ENCODE measurements around the gene RHPN2.

The RHPN2 gene

DNA sequence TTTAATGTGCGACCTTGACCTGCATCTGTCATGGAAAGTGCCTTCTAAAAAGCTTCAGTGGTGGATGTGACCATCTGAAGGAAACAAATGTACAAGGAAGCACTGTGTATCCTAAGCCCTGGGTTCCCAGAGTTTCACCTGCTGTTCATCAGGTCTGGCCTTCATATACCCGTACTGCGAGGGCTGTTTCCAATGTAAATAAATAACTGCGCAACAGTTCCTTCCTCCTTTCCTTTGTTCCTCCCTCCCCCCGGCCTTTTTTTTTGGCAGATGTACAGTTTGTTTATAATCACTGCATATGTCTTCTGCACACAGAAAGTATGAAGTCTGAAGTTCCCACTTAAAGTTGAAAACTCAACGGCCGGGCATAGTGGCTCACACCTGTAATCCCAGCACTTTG lies 87.4 kb downstream of the RHPN2 start:
- TF ChIP-seq ZC3H10 (CRISPR knock-in tag; IDR thresholded peaks at IDR 0.05) = no peak
- TF ChIP-seq, protein P1, sequence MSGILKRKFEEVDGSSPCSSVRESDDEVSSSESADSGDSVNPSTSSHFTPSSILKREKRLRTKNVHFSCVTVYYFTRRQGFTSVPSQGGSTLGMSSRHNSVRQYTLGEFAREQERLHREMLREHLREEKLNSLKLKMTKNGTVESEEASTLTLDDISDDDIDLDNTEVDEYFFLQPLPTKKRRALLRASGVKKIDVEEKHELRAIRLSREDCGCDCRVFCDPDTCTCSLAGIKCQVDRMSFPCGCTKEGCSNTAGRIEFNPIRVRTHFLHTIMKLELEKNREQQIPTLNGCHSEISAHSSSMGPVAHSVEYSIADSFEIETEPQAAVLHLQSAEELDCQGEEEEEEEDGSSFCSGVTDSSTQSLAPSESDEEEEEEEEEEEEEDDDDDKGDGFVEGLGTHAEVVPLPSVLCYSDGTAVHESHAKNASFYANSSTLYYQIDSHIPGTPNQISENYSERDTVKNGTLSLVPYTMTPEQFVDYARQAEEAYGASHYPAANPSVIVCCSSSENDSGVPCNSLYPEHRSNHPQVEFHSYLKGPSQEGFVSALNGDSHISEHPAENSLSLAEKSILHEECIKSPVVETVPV (CRISPR knock-in tag; IDR thresholded peaks at IDR 0.05) = no peak
- no peak for TF ChIP-seq BACH2 (CRISPR knock-in tag; IDR thresholded peaks at IDR 0.05; ENCODE audit: borderline replicate concordance)
- TF ChIP-seq ZNF70 (CRISPR knock-in tag; IDR thresholded peaks at IDR 0.05) = no peak
- no peak for TF ChIP-seq OSR1 (CRISPR knock-in tag; IDR thresholded peaks at IDR 0.05)
- TF ChIP-seq ZFP3 (CRISPR knock-in tag; IDR thresholded peaks at IDR 0.05) = no peak
- no peak for TF ChIP-seq GLIS3 (CRISPR knock-in tag; IDR thresholded peaks at IDR 0.05)
- no peak for TF ChIP-seq PPARA (CRISPR knock-in tag; IDR thresholded peaks at IDR 0.05; ENCODE audit: borderline replicate concordance)
- TF ChIP-seq ESRRG (CRISPR knock-in tag; IDR thresholded peaks at IDR 0.05) = no peak
- no peak for TF ChIP-seq TSHZ2 (CRISPR knock-in tag; IDR thresholded peaks at IDR 0.05)
- TF ChIP-seq, protein P2, sequence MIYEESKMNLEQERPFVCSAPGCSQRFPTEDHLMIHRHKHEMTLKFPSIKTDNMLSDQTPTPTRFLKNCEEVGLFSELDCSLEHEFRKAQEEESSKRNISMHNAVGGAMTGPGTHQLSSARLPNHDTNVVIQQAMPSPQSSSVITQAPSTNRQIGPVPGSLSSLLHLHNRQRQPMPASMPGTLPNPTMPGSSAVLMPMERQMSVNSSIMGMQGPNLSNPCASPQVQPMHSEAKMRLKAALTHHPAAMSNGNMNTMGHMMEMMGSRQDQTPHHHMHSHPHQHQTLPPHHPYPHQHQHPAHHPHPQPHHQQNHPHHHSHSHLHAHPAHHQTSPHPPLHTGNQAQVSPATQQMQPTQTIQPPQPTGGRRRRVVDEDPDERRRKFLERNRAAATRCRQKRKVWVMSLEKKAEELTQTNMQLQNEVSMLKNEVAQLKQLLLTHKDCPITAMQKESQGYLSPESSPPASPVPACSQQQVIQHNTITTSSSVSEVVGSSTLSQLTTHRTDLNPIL (CRISPR knock-in tag; IDR thresholded peaks at IDR 0.05; ENCODE audit: low read depth) = no peak
- TF ChIP-seq ZFP30 (CRISPR knock-in tag; IDR thresholded peaks at IDR 0.05) = no peak
- TF ChIP-seq ARNTL (CRISPR knock-in tag; IDR thresholded peaks at IDR 0.05; ENCODE audit: borderline replicate concordance, low read depth) = no peak
- TF ChIP-seq POU6F1 (CRISPR knock-in tag; IDR thresholded peaks at IDR 0.05; ENCODE audit: borderline replicate concordance, low read depth) = no peak
- TF ChIP-seq CSDC2 (CRISPR knock-in tag; IDR thresholded peaks at IDR 0.05) = no peak
- TF ChIP-seq TCF4 (CRISPR knock-in tag; IDR thresholded peaks at IDR 0.05; ENCODE audit: borderline replicate concordance) = no peak
- TF ChIP-seq RARB (CRISPR knock-in tag; IDR thresholded peaks at IDR 0.05) = no peak
- no peak for TF ChIP-seq TOX (CRISPR knock-in tag; IDR thresholded peaks at IDR 0.05; ENCODE audit: borderline replicate concordance)

DNA sequence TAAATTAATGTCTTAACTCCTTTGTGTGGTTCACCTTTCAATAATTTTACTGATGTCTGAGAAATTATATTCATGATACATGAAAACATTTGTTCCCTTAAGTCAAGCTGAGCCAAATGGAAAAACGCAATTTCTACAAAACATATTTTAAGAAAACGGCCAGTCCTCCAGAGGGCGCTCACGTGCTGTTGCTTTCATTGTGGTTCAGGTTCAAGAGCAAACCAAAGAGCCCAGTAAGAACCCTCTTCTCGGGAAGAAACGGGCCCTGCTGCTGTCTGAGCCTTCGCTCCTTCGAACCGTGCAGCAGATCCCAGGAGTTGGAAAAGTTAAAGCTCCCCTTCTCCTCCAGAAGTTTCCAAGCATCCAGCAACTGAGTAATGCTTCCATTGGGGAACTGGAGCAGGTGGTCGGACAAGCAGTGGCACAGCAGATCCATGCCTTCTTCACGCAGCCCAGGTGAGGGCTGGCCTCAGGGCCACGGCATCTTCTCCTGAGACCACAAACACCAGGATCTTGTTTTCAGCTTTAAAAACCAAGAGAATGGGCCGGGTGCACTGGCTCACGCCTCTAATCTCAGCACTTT lies 88.4 kb downstream of the RHPN2 start:
- ATAC-seq = no peak
- TF ChIP-seq SNAI2 (CRISPR knock-in tag; IDR thresholded peaks at IDR 0.05) = no peak
- no peak for TF ChIP-seq RARB (CRISPR knock-in tag; IDR thresholded peaks at IDR 0.05)
- no peak for TF ChIP-seq PPARA (CRISPR knock-in tag; IDR thresholded peaks at IDR 0.05; ENCODE audit: borderline replicate concordance)
- no peak for TF ChIP-seq ZNF8 (CRISPR knock-in tag; IDR thresholded peaks at IDR 0.05)
- TF ChIP-seq TOX (CRISPR knock-in tag; IDR thresholded peaks at IDR 0.05; ENCODE audit: borderline replicate concordance) = no peak
- TF ChIP-seq ZC3H10 (CRISPR knock-in tag; IDR thresholded peaks at IDR 0.05) = no peak
- no peak for TF ChIP-seq ZFP30 (CRISPR knock-in tag; IDR thresholded peaks at IDR 0.05)
- TF ChIP-seq, protein P2 (CRISPR knock-in tag; IDR thresholded peaks at IDR 0.05; ENCODE audit: low read depth) = no peak
- TF ChIP-seq TSHZ2 (CRISPR knock-in tag; IDR thresholded peaks at IDR 0.05) = no peak

More for the DNA sequence above, 87.4 kb downstream of the RHPN2 start:
- no peak for ATAC-seq

Measured in SK-N-SH treated with all-trans-retinoic acid at 6 μM for 48 hours (cell line).